HepG2 (cell line): ENCODE results near the gene ANKRD37. TPM values are rescaled to one million over a fixed set of nuclear protein-coding genes. Genes with fewer than 3 reads are reported as not detected.

Source experiments
- ATAC-seq: fragments of 200-7000 bp; cut with Tn5 transposase; 3 replicates; pipeline ENCODE4 v1.9.1; 2020; ENCODE audit warnings: mild to moderate bottlenecking, moderate library complexity
- BruUV-seq: library from RNA; stranded (reverse); fragments of 400-500 nt; replicated peaks from 2 replicates; lab custom pipeline; 2021; lab: Mats Ljungman, UMichigan
- CTCF ChIA-PET: fragments of 300-600 bp; formaldehyde crosslinking; extraction: SDS; loops from one replicate; lab custom pipeline; 2021; ENCODE audit warnings: low total read pairs, inconsistent platforms, low intra/inter-chr PET ratio; lab: Yijun Ruan, JAX
- POLR2A ChIA-PET: fragments of 350-600 bp; sonication (Branson Sonifier 250); formaldehyde crosslinking; loops from one replicate; lab custom pipeline; 2020; ENCODE audit warnings: antibody characterized with exemption, inconsistent platforms; lab: Yijun Ruan, JAX
- DNase-seq: peaks from one replicate; pipeline ENCODE4 v3.0.0-alpha.2; 2015; ENCODE audit warnings: low spot score
- FAIRE-seq: peaks from 3 replicates; lab custom pipeline; 2011; peaks lifted over from hg19 to GRCh38; lab: Jason Lieb, UNC
- H2AFZ ChIP-seq: one replicate; pipeline ENCODE4 v1.6.1; 2011; ENCODE audit warnings: low read length, inconsistent platforms
- H3K27ac ChIP-seq: fragments of 300-600 bp; 3 replicates; pipeline ENCODE4 v1.8.0; 2011; ENCODE audit warnings: mixed run types, mild to moderate bottlenecking, mixed read lengths, low read length, inconsistent platforms; ENCODE audit not compliant: insufficient read depth; ENCODE audit errors: extremely low read length
- H3K27me3 ChIP-seq, 2 experiments: fragments of 200-600 bp in 1 of 2; 2 replicates in 1 of 2; 3 replicates in 1 of 2; pipeline versions ENCODE4 v1.6.0 to v1.8.0; 2011; ENCODE audit warnings: low read length in 2 of 2, mild to moderate bottlenecking in 2 of 2, moderate library complexity in 2 of 2, inconsistent platforms in 1 of 2; ENCODE audit not compliant: insufficient read depth in 2 of 2, control insufficient read depth in 1 of 2
- H3K36me3 ChIP-seq, 2 experiments: fragments of 200-600 bp in 1 of 2; replicated peaks in 1 of 2; 2 replicates in 1 of 2; 3 replicates in 1 of 2; pipeline versions ENCODE4 v1.5.1 to v1.8.0; 2011; ENCODE audit warnings: low read length in 2 of 2, inconsistent platforms in 1 of 2; ENCODE audit not compliant: insufficient read depth in 2 of 2, control insufficient read depth in 1 of 2
- H3K4me1 ChIP-seq: 2 replicates; pipeline ENCODE4 v1.5.1; 2012; ENCODE audit warnings: low read length, inconsistent platforms; ENCODE audit not compliant: insufficient read depth
- H3K4me2 ChIP-seq: 2 replicates; pipeline ENCODE4 v1.6.0; 2011; ENCODE audit warnings: low read depth, low read length, inconsistent platforms
- H3K4me3 ChIP-seq, 3 experiments: fragments of 200-600 bp in 1 of 3; sonication (generic), shearing (Covaris generic) in 1 of 3; replicated peaks in 1 of 3; 2 replicates each; pipeline ENCODE4 v1.5.1; 2011 to 2016; ENCODE audit warnings: low read length in 3 of 3, inconsistent platforms in 2 of 3, low read depth in 2 of 3, mild to moderate bottlenecking in 2 of 3, control low read depth in 1 of 3, mixed read lengths in 1 of 3; ENCODE audit not compliant: insufficient read depth in 1 of 3
- H3K79me2 ChIP-seq: one replicate; pipeline ENCODE4 v1.6.1; 2011; ENCODE audit warnings: low read length, inconsistent platforms; ENCODE audit not compliant: insufficient read depth
- H3K9ac ChIP-seq: 2 replicates; pipeline ENCODE4 v1.6.0; 2011; ENCODE audit warnings: mild to moderate bottlenecking, low read depth, low read length, inconsistent platforms; ENCODE audit not compliant: insufficient read depth
- H3K9me3 ChIP-seq: 2 replicates; pipeline ENCODE4 v1.5.1; 2012; ENCODE audit warnings: mild to moderate bottlenecking, low read length
- H4K20me1 ChIP-seq: 2 replicates; pipeline ENCODE4 v1.6.0; 2011; ENCODE audit warnings: inconsistent platforms, mild to moderate bottlenecking, low read length, moderate library complexity; ENCODE audit not compliant: insufficient read depth
- AGO1 ChIP-seq: fragments of 200-400 bp; formaldehyde crosslinking; IDR thresholded peaks from 2 replicates; pipeline ENCODE4 v1.6.1; 2017; ENCODE audit warnings: mild to moderate bottlenecking, low read depth, low read length, moderate library complexity; ENCODE audit not compliant: poor library complexity, severe bottlenecking
- AHDC1 ChIP-seq: sonication (generic); formaldehyde crosslinking; IDR thresholded peaks from 2 replicates; pipeline ENCODE4 v1.5.1; 2020; ENCODE audit warnings: mild to moderate bottlenecking, missing genetic modification reagents, borderline replicate concordance
- CBFB ChIP-seq: sonication (generic); formaldehyde crosslinking; IDR thresholded peaks from 2 replicates; pipeline ENCODE4 v1.4.0; 2020; ENCODE audit warnings: missing genetic modification reagents
- CC2D1A ChIP-seq: sonication (generic); formaldehyde crosslinking; IDR thresholded peaks from 2 replicates; pipeline ENCODE4 v1.8.1; 2023; ENCODE audit warnings: mild to moderate bottlenecking, missing genetic modification reagents
- CHCHD3 ChIP-seq: sonication (generic); formaldehyde crosslinking; IDR thresholded peaks from 2 replicates; pipeline ENCODE4 v1.8.0; 2022; ENCODE audit warnings: mild to moderate bottlenecking, missing genetic modification reagents, moderate library complexity
- KAT7 ChIP-seq: IDR thresholded peaks from 2 replicates; pipeline ENCODE4 v1.6.1; 2018; ENCODE audit warnings: borderline replicate concordance, missing compliant biosample characterization
- MXD4 ChIP-seq: IDR thresholded peaks from 2 replicates; pipeline ENCODE4 v1.6.1; 2016; ENCODE audit warnings: mild to moderate bottlenecking, missing biosample characterization, missing genetic modification reagents
- NCOA1 ChIP-seq: sonication (generic); formaldehyde crosslinking; IDR thresholded peaks from 2 replicates; pipeline ENCODE4 v1.9.0; 2021; ENCODE audit warnings: missing genetic modification reagents
- RBM39 ChIP-seq: fragments of 200-400 bp; formaldehyde crosslinking; IDR thresholded peaks from one replicate; pipeline ENCODE4 v1.6.1; 2018; ENCODE audit warnings: antibody characterized with exemption, mild to moderate bottlenecking, low read depth, low read length; ENCODE audit not compliant: poor library complexity, severe bottlenecking
- RFX3 ChIP-seq: IDR thresholded peaks from 2 replicates; pipeline ENCODE4 v1.6.1; 2016; ENCODE audit warnings: missing biosample characterization, missing genetic modification reagents
- SAP130 ChIP-seq: IDR thresholded peaks from 2 replicates; pipeline ENCODE4 v1.6.1; 2016; ENCODE audit warnings: low read depth
- ZNF138 ChIP-seq: sonication (generic); formaldehyde crosslinking; IDR thresholded peaks from 2 replicates; pipeline ENCODE4 v1.5.0; 2020; ENCODE audit warnings: mild to moderate bottlenecking, low read depth, missing genetic modification reagents
- ZNF343 ChIP-seq: sonication (generic); formaldehyde crosslinking; IDR thresholded peaks from 2 replicates; pipeline ENCODE4 v1.4.0; 2020; ENCODE audit warnings: mild to moderate bottlenecking, missing genetic modification reagents
- ZNF567 ChIP-seq: sonication (generic); formaldehyde crosslinking; IDR thresholded peaks from 2 replicates; pipeline ENCODE4 v1.8.1; 2023; ENCODE audit warnings: mild to moderate bottlenecking, missing genetic modification reagents, borderline replicate concordance
- WGBS: methylation state at CpG from one replicate; pipeline ENCODE4 v1.1.6; 2017; ENCODE audit warnings: low lambda C conversion rate; 5-methylcytosine and 5-hydroxymethylcytosine counted together
- in situ Hi-C: cut with HindIII; loops from 2 replicates; pipeline ENCODE4 v1.10.0; 2017; ENCODE audit warnings: low pct_unique_long_range_greater_than_20kb; ENCODE audit not compliant: extremely low pct_ligation_motif_present
- intact Hi-C: fragments of 100-400 bp; cut with micrococcal nuclease; formaldehyde crosslinking; loops from one replicate; pipeline ENCODE4 v1.10.0; 2022; ENCODE audit not compliant: unreplicated experiment
- polyA plus RNA-seq, 8 experiments: library from polyadenylated mRNA; depleted of rRNA in 3 of 8; stranded (reverse) in 7 of 8; unstranded in 1 of 8; fragments of >200 nt; fragmentation: Illumina TruSeq in 4 of 8; extraction: Trizol in 4 of 8; gene quantifications; 2 replicates each; pipeline versions ENCODE4 v1.2.1 to v1.2.3, GENCODE V29; 2011 to 2016; ENCODE audit warnings: low read depth in 4 of 8, missing spikeins in 1 of 8, mixed read lengths in 1 of 8; ENCODE audit not compliant: insufficient read depth in 1 of 8
- total RNA-seq, 5 experiments: library from RNA; depleted of rRNA; stranded (reverse); fragments of >200 nt; fragmentation: Illumina TruSeq; extraction: Trizol; gene quantifications; 2 replicates each; pipeline ENCODE4 v1.2.3, GENCODE V29; 2016; ENCODE audit warnings: low read depth in 1 of 5

The ANKRD37 gene
- total and polyA plus RNA-seq, 2 of the 13 experiments (the other 11 are each of a cell fraction or from before 2014, with no cell fraction given), result 2.2 to 51.4 TPM

GRCh38 chr4:185369731-185370130, 26.9 kb upstream of the ANKRD37 start:
- ATAC-seq (no peak), DNase-seq (no peak)
- no peaks in the 10 kb centered on the region for H3K79me2 ChIP-seq
- CTCF ChIA-PET, result no interaction called here
- no peak overlapping the region for H3K4me3 ChIP-seq
- no peak overlapping the region for H3K27ac ChIP-seq
- peaks cover 13% of the 10 kb centered on the region for H3K4me1 ChIP-seq
- TF ChIP-seq RBM39 (no peak), SAP130 (CRISPR knock-in tag) (no peak), CBFB (no peak), CHCHD3 (CRISPR knock-in tag) (no peak)
- TF ChIP-seq, all 625 proteins: peak for 0
- FAIRE-seq, result no peak
- Histone ChIP-seq H2AFZ (no peak overlapping the region), H4K20me1 (no peaks in the 10 kb centered on the region), H3K4me2 (no peak overlapping the region), H3K9ac (no peak overlapping the region), H3K27me3 (no peaks in the 10 kb centered on the region), H3K36me3 (peaks cover 5 to 9% of the 10 kb centered on the region in 2 experiments; a peak in 3 of 5 replicates), H3K9me3 (no peaks in the 10 kb centered on the region)
- POLR2A ChIA-PET, result no interaction called here
- WGBS, result 54% methylated on average over 3 of the region's 3 CpGs
- in situ Hi-C loops, result no loop called here
- BruUV-seq, result no TSS peak
- intact Hi-C loops, result no loop called here

GRCh38 chr4:185370268-185370949, 26.2 kb upstream of the ANKRD37 start:
- no peaks in the 10 kb centered on the region for H3K79me2 ChIP-seq
- H3K4me2 ChIP-seq, result no peak overlapping the region
- no peak overlapping the region for H2AFZ ChIP-seq
- WGBS, result 92% methylated on average over 11 of the region's 11 CpGs
- no peak overlapping the region for H3K4me3 ChIP-seq
- peaks cover 5 to 9% of the 10 kb centered on the region in 2 experiments; a peak in 2 of 5 replicates for H3K36me3 ChIP-seq
- H3K27ac ChIP-seq, result no peak overlapping the region
- BruUV-seq, result no TSS peak
- no peaks in the 10 kb centered on the region for H4K20me1 ChIP-seq
- ATAC-seq (no peak), FAIRE-seq (no peak), DNase-seq (no peak)
- POLR2A ChIA-PET, result no interaction called here
- intact Hi-C loops (no loop called here), in situ Hi-C loops (no loop called here)
- peaks cover 13% of the 10 kb centered on the region for H3K4me1 ChIP-seq
- H3K27me3 ChIP-seq, result no peaks in the 10 kb centered on the region
- CTCF ChIA-PET, result no interaction called here
- no peaks in the 10 kb centered on the region for H3K9me3 ChIP-seq
- no peak overlapping the region for H3K9ac ChIP-seq
- TF ChIP-seq MXD4 (CRISPR knock-in tag) (no peak), CC2D1A (CRISPR knock-in tag) (no peak), NCOA1 (CRISPR knock-in tag) (no peak), ZNF567 (CRISPR knock-in tag) (no peak), KAT7 (CRISPR knock-in tag) (no peak), AHDC1 (CRISPR knock-in tag) (no peak), RFX3 (CRISPR knock-in tag) (no peak), ZNF343 (CRISPR knock-in tag) (no peak), ZNF138 (no peak), AGO1 (no peak)
